Measurements from ENCODE around the gene C4B. TPM values are rescaled to one million over a fixed set of nuclear protein-coding genes. Genes with fewer than 3 reads are reported as not detected.
A peak's percentile ranks its signal among the peaks of the same experiment; 100 is the strongest.

Gene C4B
- total and polyA plus RNA-seq, 9 of the 15 experiments (the other 6 are each of a cell fraction or from before 2014, with no cell fraction given), result 0.32 to 8.8 (median 5.4) TPM

GRCh38 chr6:31968791-31969711 is 45.5 kb upstream of the C4B start (continued):
- TF ChIP-seq ZNF644 (tag; IDR thresholded peaks at IDR 0.05; ENCODE audit: low read depth) (0 out of 2 replicates have a peak, but pooled peaks have one; percentile 47), ZNF583 (CRISPR knock-in tag; IDR thresholded peaks at IDR 0.05) (no peak), FOXJ2 (tag; IDR thresholded peaks at IDR 0.05) (no peak), ZNF263 (CRISPR knock-in tag; IDR thresholded peaks at IDR 0.05; ENCODE audit: borderline replicate concordance) (no peak), CBX2 (IDR thresholded peaks at IDR 0.05; ENCODE audit: insufficient read depth, low read length, poor library complexity, severe bottlenecking) (no peak), NR2C1 (IDR thresholded peaks at IDR 0.05) (no peak), NR2C1 (tag; IDR thresholded peaks at IDR 0.05) (no peak; the same call in 1 of the 2 replicates), ZBTB34 (CRISPR knock-in tag; IDR thresholded peaks at IDR 0.05) (no peak), STAG1 (CRISPR knock-in tag; IDR thresholded peaks at IDR 0.05; ENCODE audit: borderline replicate concordance) (no peak), HDAC1 (IDR thresholded peaks at IDR 0.05) (no peak), ATF1 (CRISPR knock-in tag; IDR thresholded peaks at IDR 0.05) (no peak), ATF1 (tag; IDR thresholded peaks at IDR 0.05) (peak; percentile 23; the same call in 1 of the 2 replicates), TFAP4 (CRISPR knock-in tag; IDR thresholded peaks at IDR 0.05; ENCODE audit: borderline replicate concordance) (0 out of 2 replicates have a peak, but pooled peaks have one; percentile 6), USF1 (CRISPR knock-in tag; IDR thresholded peaks at IDR 0.05) (0 out of 2 replicates have a peak, but pooled peaks have one; percentile 9), AFF1 (IDR thresholded peaks at IDR 0.05; ENCODE audit: low read depth in 1 of 2, partially characterized antibody in 2 of 2) (no peak), ZNF212 (CRISPR knock-in tag; IDR thresholded peaks at IDR 0.05) (no peak), NFRKB (IDR thresholded peaks at IDR 0.05; ENCODE audit: low read depth) (peak; percentile 18; the same call in 1 of the 2 replicates), DDX20 (tag; IDR thresholded peaks at IDR 0.05; ENCODE audit: low read depth) (no peak)

Data from K562 (cell line).